Activated CD8-positive, alpha-beta memory T cell treated with anti-CD3 and anti-CD28 coated beads, Interleukin-2, amount 50 U/mL, for 48 hours (primary cell): ENCODE data around the gene DHRS4L2.
A peak's percentile ranks its signal among the peaks of the same experiment; 100 is the strongest.
"Not testable (repeated sequence)": the region's sequence is repeated elsewhere in the genome, so short reads cannot be mapped to it uniquely, and the experiment has no call there.

Experiments
- DNase-seq: peaks from one replicate; pipeline ENCODE4 v3.0.0-alpha.2; 2020

Gene DHRS4L2

DNA sequence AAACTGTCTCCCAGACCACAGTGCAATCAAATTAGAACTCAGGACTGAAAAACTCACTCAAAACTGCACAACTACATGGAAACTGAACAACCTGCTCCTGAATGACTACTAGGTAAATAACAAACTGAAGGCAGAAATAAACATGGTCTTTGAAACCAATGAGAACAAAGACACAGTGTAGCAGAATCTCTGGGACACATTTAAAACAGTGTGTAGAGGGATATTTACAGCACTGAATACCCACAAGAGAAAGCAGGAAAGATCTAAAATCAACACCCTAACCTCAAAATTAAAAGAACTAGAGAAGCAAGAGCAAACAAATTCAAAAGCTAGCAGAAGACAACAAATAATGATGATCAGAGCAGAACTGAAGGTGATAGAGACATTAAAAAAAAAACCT is 14.7 kb upstream of the DHRS4L2 start:
- not testable (repeated sequence) for DNase-seq

DNA sequence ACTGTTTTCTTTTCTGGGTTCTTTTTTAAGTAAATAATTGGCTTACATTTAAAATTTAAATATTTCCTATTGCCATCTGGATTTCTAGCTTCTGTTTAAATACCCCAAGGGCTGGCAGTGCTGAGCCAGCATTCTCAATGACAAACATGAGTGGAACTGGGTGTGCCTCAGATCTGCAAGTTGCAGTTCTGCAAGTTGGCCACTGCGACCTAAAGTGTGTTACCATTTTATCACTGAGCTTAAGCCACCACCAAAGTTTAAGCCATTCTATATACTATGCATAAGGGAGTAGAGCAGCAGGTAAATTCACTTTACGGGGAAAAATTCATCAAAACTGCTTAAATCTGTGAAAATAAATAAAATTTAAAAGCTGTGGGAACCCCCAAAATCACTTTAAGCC is 11.5 kb upstream of the DHRS4L2 start:
- DNase-seq: not testable (repeated sequence)

DNA sequence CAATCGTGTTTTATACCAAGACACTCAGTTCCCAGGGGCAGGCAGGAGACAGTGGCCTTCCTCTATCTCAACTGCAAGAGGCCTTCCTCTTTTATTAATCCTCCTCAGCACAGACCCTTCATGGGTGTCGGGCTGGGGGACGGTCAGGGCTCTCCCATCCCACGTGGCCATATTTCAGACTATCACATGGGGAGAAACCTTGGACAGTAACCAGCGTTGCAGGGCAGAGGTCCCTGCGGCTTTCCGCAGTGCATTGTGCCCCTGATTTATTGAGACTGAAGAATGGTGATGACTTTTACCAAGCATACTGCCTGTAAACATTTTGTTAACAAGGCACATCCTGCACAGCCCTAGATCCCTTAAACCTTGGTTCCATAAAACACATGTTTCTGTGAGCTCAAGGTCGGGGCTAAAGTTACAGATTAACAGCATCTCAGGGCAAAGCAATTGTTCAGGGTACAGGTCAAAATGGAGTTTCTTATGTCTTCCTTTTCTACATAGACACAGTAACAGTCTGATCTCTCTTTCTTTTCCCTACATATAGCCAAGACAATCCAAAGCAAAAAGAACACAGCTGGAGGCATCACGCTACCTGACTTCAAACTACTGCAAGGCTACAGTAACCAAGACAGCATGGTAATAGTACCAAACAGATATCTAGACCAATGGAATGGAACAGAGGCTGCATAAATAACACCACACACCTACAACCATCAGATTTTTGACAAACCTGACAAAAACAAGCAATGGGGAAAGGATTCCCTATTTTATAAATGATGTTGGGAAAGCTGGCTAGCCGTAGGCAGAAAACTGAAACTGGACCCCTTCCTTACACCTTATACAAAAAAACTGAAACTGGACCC is 6.5 kb upstream of the DHRS4L2 start:
- not testable (repeated sequence) for DNase-seq

DNA sequence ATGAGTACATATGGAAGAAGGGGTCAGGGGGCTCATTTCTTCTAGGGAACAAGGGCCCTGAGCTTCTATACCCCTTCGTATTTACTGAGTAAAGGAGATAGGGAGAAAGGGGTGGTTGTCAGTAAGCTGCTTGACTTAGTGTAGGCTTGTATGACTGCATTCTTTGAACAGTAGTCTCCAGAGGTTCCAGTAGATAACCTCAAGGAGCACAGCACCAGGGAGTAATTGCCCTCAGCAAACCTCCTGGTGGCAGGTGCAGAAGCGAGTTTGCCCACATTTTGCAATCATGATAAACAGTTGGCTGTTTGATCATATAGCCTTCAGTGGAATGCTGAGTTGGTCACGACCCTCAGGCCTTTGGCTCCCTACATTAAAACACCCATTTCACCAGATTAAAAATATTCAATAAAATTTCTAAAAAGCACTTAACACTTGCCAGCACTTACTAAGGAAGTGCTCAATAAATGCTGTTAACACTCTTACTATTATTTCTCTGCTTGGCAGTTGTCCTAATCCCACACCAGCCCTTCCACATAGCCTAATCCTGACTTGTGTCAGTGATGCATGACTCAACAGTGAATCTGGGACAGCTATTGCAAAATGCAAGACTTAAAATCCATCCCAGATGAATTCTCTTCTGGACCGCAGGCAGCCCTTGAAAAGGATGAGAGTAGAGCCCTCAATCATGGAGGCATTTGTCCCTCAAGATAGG is 3.7 kb upstream of the DHRS4L2 start:
- DNase-seq: no peak

DNA sequence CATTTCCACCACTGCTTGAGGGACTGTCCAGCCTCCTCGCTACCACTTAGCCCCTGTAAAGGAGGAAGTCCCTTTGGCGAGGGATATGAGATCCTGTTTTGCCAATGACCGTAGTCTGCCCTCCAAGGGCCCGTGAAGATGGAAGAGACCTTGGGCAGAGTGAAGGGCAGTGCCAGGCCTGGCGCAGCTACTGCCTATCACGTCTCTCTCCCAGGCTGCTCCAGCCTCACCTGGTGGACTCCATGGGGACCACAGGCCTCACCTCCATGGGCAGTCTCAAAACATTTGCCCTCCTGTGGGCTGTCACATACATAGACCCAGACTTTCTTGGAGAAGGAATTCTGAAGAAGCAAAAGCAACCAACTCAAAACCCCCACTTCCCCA is 514 bp upstream of the DHRS4L2 start:
- DNase-seq: not testable (repeated sequence)

DNA sequence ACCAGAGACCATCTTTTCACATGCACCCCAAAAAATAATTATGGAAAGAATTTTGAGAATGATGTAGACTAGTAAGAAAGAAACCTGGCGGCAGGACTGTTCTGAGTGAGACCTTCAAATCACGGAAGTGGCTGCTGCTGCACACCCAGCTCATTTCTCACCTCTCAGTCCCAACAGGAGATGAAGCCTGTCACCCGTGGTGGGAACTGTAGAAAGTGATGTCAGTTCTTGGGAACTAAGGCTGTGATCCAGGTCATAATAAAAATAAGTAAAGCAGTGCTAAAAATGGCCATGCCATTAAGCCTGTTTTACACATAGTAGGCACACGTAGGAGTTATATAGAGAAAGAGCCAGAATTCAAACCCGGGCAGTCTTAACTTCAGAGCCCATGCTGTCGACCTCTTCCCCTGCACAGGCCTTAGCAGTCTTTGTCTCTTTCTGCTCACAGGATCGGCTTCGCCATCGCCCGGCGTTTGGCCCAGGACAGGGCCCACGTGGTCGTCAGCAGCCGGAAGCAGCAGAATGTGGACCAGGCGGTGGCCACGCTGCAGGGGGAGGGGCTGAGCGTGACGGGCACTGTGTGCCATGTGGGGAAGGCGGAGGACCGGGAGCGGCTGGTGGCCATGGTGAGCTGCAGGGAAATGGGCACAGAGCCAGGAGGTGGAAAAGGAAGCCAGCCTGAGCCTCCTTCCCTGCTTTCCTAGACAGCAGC is 1.2 kb downstream of the DHRS4L2 start:
- DNase-seq: not testable (repeated sequence)

DNA sequence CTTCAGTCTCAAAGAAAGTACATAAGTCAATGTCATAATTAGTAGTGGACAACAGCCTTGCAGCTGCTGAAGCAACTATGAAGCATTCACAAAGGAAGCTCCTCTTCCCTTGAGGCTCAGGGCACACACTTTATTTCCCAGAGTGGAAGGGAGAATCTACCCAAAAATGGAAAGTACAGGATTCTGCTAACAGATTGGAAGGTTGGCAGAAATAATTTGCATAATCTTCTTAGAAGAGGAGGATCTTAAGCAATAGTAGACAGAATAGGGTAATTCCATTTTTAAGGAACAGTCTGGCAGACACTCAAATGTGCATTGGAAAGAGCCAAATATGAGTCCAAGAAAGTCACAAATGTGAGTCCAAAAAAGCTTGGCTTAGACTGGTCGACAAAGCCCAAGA is 2.2 kb downstream of the DHRS4L2 start:
- not testable (repeated sequence) for DNase-seq

DNA sequence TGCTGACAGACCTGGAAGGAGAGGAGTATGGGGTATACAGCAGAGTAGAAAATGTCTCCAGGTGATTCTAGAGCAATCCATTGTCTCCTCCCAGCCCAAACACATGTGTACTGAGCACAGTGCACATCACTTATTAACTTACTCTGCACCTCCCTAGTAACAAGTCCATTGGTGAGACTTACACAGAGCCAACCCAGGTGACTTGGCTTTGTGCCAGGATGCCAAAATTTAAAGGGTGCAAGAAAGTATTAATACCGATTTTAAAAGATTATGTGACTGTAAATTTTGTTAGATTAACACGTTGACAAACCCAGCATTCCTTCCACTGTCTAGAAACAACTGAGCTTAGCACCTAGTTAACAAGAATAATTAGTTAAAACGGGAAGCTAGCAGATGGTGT is 4.3 kb downstream of the DHRS4L2 start:
- DNase-seq: not testable (repeated sequence)

DNA sequence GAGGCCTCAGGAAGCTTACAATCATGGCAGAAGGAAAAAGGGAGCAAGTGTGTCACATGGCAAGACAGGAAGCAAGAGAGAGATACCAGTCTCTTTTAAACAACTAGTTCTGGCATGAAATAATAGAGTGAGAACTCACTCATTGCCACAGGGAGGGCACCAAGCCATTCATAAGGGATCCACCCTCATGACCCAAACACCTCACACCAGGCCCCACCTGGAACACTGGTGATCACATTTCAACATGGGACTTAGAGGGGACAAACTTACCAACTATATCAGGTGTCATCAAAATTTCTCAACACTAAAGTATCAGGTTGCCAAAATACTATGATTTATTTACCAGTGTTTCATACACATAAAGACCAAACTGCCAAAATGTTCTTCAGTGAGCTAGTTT is 7.3 kb downstream of the DHRS4L2 start:
- DNase-seq: not testable (repeated sequence)

DNA sequence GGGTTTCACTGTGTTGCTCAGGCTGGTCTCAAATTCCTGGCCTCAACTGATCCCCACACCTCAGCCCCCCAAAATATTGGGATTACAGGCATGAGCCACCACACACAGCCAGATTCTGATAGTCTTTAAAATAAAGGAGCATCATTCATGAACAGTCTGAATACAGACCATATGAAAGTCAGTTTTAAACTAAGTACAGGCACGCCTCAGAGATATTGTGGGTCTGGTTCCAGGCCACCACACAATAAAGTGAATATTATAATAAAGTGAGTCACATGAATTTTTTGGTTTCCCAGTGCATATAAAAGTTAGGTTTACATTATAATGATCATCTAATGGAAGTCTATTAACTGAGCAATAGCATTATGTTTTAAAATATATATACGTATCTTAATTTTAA is 8.1 kb downstream of the DHRS4L2 start:
- not testable (repeated sequence) for DNase-seq

DNA sequence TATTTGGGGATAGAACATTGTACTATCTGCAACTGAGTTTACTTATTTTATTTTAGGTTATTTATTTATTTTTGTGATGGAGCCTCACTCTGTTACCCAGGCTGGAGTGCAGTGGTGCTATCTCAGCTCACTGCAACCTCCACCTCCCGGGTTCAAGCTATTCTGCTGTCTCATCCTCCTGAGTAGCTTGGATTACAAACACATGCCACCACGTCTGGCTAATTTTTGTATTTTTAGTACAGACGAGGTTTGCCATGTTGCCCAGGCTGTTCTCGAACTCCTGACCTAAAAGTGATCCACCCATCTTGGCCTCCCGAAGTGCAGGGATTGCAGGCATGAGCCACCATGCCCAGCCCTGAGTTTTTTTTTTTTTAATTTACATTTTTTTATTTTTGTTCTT is 10.9 kb downstream of the DHRS4L2 start:
- DNase-seq: not testable (repeated sequence)

DNA sequence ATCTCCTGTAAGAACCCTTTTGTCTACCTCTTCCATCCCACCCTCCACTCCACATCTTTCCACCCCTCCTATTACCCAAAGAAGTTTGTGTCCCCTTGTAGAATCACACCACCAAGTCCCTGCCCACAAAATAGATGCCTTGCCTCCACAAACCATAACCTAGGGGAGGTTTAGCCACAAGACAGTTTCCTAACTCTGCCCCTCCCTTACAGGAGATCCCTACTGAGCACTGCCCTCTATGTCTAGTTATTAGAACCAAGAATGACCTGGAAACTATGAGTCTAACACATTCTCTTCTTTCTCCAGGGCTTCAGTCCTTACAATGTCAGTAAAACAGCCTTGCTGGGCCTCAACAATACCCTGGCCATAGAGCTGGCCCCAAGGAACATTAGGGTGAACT is 12.3 kb downstream of the DHRS4L2 start:
- DNase-seq: not testable (repeated sequence)

DNA sequence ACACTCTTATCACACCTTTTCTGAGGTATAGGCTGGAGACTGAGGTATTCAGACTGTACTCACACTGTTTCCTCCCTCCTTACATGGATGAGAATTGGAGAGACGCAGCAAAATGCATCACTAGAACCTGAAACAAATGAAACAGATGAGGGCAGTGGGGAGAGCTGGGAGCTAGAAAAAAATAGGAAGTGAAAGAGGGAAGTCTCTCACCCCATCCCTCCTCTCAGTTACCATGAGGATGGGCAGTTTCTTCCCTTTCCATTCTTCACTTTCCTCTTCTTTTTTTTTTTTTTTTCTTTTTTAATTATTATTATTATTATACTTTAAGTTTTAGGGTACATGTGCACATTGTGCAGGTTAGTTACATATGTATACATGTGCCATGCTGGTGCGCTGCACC is 12.9 kb downstream of the DHRS4L2 start:
- DNase-seq: not testable (repeated sequence)

DNA sequence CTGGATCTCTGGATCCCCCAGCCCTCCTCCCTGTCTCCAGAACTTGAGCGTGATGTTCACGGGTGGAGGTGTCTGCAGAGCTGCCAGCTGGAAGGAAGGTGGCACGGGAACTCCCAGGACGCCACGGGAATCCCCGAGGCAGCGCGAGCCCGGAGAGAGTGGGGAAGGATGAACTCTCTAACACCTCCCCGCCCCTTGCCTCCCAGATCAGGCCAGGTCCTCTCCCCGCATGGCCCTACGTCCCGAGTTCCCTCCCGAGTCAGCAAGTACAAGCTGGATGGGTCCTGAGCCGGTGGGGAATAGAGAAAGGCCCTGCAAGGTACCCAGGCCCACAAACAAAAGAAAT is 17.7 kb downstream of the DHRS4L2 start:
- not testable (repeated sequence) for DNase-seq

DNA sequence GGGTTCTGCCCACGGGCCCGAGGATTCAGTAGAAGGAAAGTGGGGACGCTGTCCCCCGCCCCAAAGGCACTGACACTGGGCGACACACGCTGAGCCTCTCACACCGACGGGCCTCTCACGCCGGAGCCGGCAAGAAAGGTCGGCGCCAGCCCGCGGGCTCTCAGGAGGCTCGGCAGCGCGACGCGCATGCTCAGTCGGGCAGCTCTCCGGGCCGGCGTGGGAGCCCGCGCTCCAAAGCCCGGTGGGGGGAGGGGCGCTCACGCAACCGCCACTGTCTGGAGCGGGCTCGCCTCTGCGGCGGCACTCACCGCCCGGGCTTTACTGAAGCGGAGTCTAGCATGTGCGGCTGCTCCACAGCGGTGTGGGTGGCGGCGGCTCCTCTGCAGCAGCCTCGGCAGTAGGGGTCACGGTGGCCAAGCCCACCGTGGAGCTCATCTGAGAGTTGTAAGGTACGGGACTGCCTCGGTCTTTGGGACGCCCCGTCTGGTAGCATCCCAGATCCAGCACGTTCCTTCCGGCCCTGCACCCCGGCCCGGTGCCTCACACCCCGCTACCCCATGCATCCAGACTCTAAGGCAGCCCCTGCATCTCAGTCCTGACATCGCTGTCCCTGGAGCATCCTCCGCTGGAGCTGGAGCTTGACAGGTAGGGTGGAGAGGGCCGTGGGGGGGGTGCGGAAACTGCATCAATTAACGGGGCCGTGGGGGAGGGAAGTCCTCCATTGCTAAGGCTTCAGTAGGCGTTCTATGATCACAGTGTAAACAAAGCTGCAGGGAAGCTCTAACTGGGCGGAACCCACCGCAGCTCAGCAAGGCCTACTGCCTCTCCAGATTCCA is 18.3 kb downstream of the DHRS4L2 start:
- peak; percentile 88 for DNase-seq

DNA sequence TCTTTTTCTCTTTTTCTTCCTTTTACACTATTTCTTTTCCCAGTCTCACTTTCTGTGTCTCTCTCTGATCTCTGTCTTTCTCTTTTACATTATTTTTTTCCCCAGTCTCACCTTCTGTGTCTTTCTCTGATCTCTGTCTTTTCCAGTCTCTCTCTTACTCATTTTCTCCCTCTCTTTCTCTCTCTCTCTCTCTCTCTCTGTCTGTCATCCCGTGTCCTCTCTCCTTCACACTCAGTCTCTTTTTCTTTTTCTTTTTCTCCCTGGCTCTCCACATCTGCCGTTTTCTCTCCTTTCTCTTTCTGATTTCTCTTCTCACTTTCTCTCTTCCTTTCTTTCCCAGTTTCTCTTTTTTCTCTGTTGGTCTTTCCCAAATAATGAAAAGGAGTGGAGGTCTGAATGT is 22.3 kb downstream of the DHRS4L2 start:
- DNase-seq: no peak

DNA sequence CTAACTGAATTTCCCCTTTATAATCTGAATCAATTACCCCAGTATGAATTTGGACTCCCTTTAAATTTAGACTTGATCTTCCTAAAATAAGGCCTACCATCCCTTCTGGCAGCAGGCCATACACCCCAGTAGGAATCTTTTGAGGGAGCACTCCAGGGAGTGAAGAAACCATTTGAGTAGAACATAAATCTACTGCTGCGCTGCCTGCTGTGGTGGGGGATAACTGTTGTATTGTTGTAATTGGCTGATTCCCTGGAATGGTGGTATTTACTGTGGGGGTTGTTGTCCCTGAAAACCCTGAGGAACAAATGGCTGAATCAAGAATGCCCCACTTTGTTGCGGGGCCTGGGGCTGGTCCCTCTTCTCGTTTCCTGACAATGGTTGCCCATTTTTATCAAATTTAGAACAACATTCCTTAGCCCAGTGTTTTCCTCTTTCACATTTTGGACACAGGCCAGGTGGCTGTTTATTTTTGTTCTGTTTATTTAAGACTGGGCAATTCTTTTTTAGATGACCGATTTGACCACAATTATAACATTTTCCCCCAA is 24.1 kb downstream of the DHRS4L2 start:
- not testable (repeated sequence) for DNase-seq

DNA sequence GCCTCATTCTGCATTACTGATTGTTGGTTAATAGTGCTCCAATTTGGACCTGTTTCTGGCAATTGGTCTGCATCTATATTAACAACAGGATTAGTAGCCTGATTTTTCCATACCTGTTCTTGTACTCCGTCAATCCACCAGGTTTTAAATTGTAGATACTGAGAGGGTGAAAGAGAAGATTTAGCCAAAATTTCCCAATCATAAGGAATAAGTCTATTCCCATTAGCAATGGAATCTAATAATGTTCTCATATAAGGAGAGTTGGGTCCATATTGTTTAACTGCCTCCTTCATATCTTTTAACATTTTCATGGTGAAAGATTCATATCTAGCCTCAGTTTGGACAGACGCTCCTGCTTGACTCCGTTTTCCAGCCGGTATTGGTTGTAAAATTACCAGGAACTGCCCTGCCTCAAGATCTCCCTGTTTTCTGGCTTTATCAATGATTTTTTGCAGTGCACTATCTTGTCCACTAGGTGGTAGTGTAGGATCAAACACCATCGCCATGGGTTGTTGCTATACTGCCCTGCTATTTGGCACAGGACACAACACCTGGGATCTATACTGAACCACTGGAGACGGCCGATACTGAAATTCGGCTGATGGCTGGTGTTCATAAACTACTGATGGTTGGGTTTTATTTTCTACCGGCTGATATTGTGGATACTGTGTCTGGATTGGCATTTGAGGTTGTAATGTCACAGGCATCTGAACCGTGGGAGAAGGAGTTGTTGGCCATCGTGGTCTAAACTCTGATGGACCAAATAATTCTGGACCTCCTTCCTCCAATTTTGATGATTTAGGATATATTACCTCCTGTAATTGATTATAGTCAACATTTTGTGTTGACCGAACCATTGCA is 25.2 kb downstream of the DHRS4L2 start:
- no peak for DNase-seq

DNA sequence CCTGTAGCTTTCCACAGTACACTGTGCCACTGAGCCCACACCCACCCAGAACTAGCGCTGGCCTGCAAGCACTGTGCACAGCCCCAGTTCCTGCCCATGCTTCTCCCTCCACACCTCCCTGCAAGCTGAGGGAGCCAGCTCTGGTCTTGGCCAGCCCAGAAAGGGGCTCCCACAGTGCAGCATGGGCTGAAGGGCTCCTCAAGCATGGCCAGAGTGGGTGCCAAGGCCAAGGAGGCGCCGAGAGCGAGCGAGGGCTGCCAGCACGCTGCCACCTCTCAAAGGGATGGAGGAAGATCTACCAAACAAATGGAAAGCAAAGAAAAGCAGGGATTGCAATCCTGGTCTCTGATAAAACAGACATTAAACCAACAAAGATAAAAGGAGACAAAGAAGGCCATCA is 27.0 kb downstream of the DHRS4L2 start:
- not testable (repeated sequence) for DNase-seq

DNA sequence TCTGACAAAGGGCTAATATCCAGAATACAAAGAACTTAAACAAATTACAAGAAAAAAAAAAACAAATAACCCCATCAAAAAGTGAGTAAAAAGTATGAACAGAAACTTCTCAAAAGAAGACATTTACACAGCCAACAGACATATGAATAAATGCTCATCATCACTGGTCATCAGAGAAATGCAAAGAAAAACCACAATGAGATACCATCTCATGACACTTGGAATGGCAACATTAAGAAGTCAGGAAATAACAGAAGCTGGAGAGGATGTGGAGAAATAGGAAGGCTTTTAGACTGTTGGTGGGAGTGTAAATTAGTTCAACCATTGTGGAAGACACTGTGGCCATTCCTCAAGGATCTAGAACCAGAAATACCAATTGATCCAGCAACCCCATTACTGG is 30.2 kb downstream of the DHRS4L2 start:
- DNase-seq: not testable (repeated sequence)

DNA sequence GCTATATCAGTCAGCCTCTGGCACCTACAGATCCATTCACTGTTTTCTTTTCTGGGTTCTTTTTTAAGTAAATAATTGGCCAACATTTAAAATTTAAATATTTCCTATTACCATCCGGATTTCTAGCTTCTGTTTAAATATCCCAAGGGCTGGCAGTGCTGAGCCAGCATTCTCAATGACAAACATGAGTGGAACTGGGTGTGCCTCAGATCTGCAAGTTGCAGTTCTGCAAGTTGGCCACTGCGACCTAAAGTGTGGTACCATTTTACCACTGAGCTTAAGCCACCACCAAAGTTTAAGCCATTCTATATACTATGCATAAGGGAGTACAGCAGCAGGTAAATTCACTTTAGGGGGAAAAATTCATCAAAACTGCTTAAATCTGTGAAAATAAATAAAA is 31.2 kb downstream of the DHRS4L2 start:
- DNase-seq: not testable (repeated sequence)
